Mesothelial cell of epicardium (in vitro differentiated cells): ENCODE data around the gene DNAI2. TPM values are rescaled to one million over a fixed set of nuclear protein-coding genes. Genes with fewer than 3 reads are reported as not detected.

Experiments used
- DNase-seq, 2 experiments: peaks; one replicate each; pipeline ENCODE4 v3.0.0; 2021; ENCODE audit warnings: low spot score in 2 of 2; ENCODE audit not compliant: unreplicated experiment in 2 of 2
- H3K27ac Mint-ChIP-seq: 2 replicates; pipeline ENCODE4 v1.8.0; 2021; ENCODE audit warnings: mixed read lengths
- H3K27me3 Mint-ChIP-seq: 2 replicates; pipeline ENCODE4 v1.8.0; 2021; ENCODE audit warnings: low read depth, mixed read lengths
- H3K36me3 Mint-ChIP-seq: 2 replicates; pipeline ENCODE4 v1.8.0; 2021; ENCODE audit warnings: mixed read lengths
- H3K4me1 Mint-ChIP-seq: 2 replicates; pipeline ENCODE4 v1.8.0; 2021; ENCODE audit warnings: mixed read lengths
- H3K4me3 Mint-ChIP-seq: 2 replicates; pipeline ENCODE4 v1.8.0; 2021; ENCODE audit warnings: mild to moderate bottlenecking, moderate library complexity, mixed read lengths
- H3K9me3 Mint-ChIP-seq: 2 replicates; pipeline ENCODE4 v1.8.0; 2021; ENCODE audit warnings: mixed read lengths
- total RNA-seq: library from RNA; stranded (reverse); gene quantifications from 3 replicates; pipeline ENCODE4 v1.2.1, GENCODE V29; 2021
- TF ChIP-seq, protein P1 (sequence below): fragments of 200-600 bp; sonication (generic); IDR thresholded peaks from one replicate; pipeline ENCODE4 v1.5.0; 2021; ENCODE audit warnings: antibody characterized with exemption; ENCODE audit not compliant: unreplicated experiment

The DNAI2 gene
- total RNA-seq, 1 donor from 2014 or later = not detected

DNA sequence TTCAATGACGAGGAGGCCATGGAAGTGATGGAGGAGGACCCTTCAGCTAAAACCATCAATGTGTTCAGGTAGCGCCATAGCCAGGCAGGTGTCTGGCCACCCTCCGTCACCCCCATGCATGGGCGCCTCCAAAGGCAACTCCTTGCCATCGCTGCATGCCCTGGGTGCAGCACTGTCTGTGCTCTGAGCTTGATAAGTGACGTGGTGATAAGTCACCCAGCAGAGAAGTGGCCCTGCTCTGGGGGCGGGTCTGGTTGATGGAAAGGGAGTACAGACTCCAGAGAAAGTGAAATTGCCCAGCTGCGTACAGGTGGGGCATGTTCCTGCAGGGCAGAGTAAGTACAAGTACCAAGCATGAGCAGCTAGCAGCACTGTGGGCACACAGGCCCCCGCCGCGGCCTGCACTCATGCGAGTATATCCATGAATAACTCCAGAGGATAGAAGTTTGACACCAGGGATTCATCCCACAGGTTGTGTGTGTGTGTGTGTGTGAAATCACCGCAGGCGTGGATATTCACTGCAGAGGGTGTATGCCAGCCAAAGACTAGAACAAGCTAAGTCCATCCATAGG is 13.1 kb downstream of the DNAI2 start:
- H3K27me3 Mint-ChIP-seq = peaks cover 22% of the 10 kb centered on the region
- no peak for DNase-seq
- no peak overlapping the region for H3K27ac Mint-ChIP-seq
- TF ChIP-seq, protein P1, sequence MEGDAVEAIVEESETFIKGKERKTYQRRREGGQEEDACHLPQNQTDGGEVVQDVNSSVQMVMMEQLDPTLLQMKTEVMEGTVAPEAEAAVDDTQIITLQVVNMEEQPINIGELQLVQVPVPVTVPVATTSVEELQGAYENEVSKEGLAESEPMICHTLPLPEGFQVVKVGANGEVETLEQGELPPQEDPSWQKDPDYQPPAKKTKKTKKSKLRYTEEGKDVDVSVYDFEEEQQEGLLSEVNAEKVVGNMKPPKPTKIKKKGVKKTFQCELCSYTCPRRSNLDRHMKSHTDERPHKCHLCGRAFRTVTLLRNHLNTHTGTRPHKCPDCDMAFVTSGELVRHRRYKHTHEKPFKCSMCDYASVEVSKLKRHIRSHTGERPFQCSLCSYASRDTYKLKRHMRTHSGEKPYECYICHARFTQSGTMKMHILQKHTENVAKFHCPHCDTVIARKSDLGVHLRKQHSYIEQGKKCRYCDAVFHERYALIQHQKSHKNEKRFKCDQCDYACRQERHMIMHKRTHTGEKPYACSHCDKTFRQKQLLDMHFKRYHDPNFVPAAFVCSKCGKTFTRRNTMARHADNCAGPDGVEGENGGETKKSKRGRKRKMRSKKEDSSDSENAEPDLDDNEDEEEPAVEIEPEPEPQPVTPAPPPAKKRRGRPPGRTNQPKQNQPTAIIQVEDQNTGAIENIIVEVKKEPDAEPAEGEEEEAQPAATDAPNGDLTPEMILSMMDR = no peak
- no peaks in the 10 kb centered on the region for H3K9me3 Mint-ChIP-seq
- H3K4me1 Mint-ChIP-seq = peaks cover 7% of the 10 kb centered on the region
- no peak overlapping the region for H3K4me3 Mint-ChIP-seq
- H3K36me3 Mint-ChIP-seq = no peaks in the 10 kb centered on the region

DNA sequence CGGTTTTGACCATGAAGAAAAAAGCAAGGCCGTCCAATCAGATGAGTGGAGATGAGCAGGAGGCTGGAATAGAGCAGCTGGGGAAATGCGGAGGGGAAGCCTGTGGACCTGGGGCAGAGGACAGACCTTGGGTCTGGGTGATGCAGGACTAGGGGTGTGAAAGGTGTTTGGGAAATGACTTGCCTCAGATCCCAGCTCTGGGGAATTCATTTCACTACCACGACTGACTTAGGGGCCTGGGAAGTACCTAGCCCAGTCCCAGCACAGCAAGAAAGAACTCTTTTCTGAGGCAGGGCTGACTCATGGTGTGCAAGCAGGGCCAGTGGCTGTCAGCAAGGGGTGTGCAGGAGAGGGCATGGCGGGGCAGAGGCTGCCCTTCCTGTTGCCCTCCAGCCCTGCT is 14.8 kb downstream of the DNAI2 start:
- Mint-ChIP-seq H3K36me3 (no peaks in the 10 kb centered on the region), H3K27ac (no peak overlapping the region), H3K4me3 (no peak overlapping the region), H3K4me1 (peaks cover 7% of the 10 kb centered on the region), H3K9me3 (no peaks in the 10 kb centered on the region), H3K27me3 (peaks cover 16% of the 10 kb centered on the region)
- TF ChIP-seq, protein P1 = no peak
- no peak for DNase-seq

- H3K27ac Mint-ChIP-seq = no peak overlapping the region
These were observed 15.7 kb downstream of the DNAI2 start for GRCh38 chr17:74289688-74290087.

DNA sequence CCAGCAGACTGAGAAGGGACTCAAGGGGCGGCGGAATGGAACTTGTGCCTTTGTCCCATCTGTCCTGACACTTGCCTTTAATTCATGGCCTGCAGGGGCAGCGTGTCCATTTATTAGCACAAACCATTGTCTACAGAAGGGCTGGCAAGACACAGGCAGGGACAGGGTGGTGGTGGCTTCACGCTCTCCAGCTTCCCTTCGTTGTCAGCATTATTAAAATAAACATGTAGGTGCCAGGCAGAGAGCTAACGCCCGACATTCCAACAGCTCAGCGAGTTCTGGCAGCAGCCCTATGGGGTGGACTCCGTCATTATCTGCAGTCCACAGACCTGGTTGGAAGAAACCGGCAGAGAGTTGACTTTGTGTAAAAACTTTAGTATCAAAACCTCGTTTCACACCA is 16.3 kb downstream of the DNAI2 start:
- DNase-seq = no peak
- Mint-ChIP-seq H3K4me1 (peaks cover 4% of the 10 kb centered on the region), H3K36me3 (no peaks in the 10 kb centered on the region), H3K27me3 (peaks cover 8% of the 10 kb centered on the region), H3K27ac (no peak overlapping the region), H3K9me3 (peaks cover 4% of the 10 kb centered on the region), H3K4me3 (no peak overlapping the region)
- TF ChIP-seq, protein P1 = no peak

More at GRCh38 chr17:74289688-74290087, 15.7 kb downstream of the DNAI2 start:
- TF ChIP-seq, protein P1 = no peak
- Mint-ChIP-seq H3K9me3 (peaks cover 2% of the 10 kb centered on the region), H3K4me1 (peaks cover 7% of the 10 kb centered on the region), H3K27me3 (peaks cover 13% of the 10 kb centered on the region), H3K36me3 (no peaks in the 10 kb centered on the region), H3K4me3 (no peak overlapping the region)
- no peak for DNase-seq

GRCh38 chr17:74292495-74292894 is 18.5 kb downstream of the DNAI2 start:
- no peak overlapping the region for H3K4me3 Mint-ChIP-seq

More at GRCh38 chr17:74292495-74292894, 18.5 kb downstream of the DNAI2 start:
- Mint-ChIP-seq H3K4me1 (peaks cover 9% of the 10 kb centered on the region), H3K27ac (no peak overlapping the region), H3K9me3 (peaks cover 4% of the 10 kb centered on the region), H3K36me3 (no peaks in the 10 kb centered on the region), H3K27me3 (peaks cover 6% of the 10 kb centered on the region)
- no peak for DNase-seq
- TF ChIP-seq, protein P1 = no peak
